A673 (cell line): ENCODE results near the gene SV2C. TPM values are rescaled to one million over a fixed set of nuclear protein-coding genes. Genes with fewer than 3 reads are reported as not detected.

Experiments
- BruUV-seq: library from RNA; stranded (reverse); fragments of 400-500 nt; replicated peaks from 2 replicates; lab custom pipeline; 2021; lab: Mats Ljungman, UMichigan
- CTCF ChIA-PET: fragments of 300-600 bp; sonication (Branson Sonifier 250); formaldehyde crosslinking; loops from one replicate; lab custom pipeline; 2022; ENCODE audit warnings: antibody characterized with exemption; lab: Charles Lee
- POLR2A ChIA-PET: fragments of 300-600 bp; sonication (Branson Sonifier 250); formaldehyde crosslinking; loops from one replicate; lab custom pipeline; 2022; ENCODE audit warnings: antibody characterized with exemption; ENCODE audit not compliant: low non-redundant PET; lab: Charles Lee
- DNase-seq: peaks from one replicate; pipeline ENCODE4 v3.0.0-alpha.2; 2015; ENCODE audit warnings: low spot score
- H3K27ac ChIP-seq: fragments of 200-600 bp; sonication (generic); 2 replicates; pipeline ENCODE4 v1.5.1; 2016; ENCODE audit warnings: mixed run types, low read depth, mild to moderate bottlenecking, mixed read lengths, antibody characterized with exemption, low read length; ENCODE audit not compliant: poor library complexity, severe bottlenecking
- H3K27me3 ChIP-seq: fragments of 200-600 bp; sonication (generic); replicated peaks from 2 replicates; pipeline ENCODE4 v1.6.1; 2017; ENCODE audit warnings: mixed run types, low read depth, mild to moderate bottlenecking, mixed read lengths, antibody characterized with exemption, low read length; ENCODE audit not compliant: insufficient read depth, poor library complexity
- H3K36me3 ChIP-seq: fragments of 200-600 bp; sonication (generic); 2 replicates; pipeline ENCODE4 v1.6.1; 2016; ENCODE audit warnings: mixed run types, mild to moderate bottlenecking, mixed read lengths, antibody characterized with exemption, low read length; ENCODE audit not compliant: insufficient read depth, poor library complexity, severe bottlenecking
- H3K4me1 ChIP-seq: fragments of 200-600 bp; sonication (generic); 2 replicates; pipeline ENCODE4 v1.6.1; 2017; ENCODE audit warnings: mixed run types, mild to moderate bottlenecking, mixed read lengths, antibody characterized with exemption, low read length; ENCODE audit not compliant: insufficient read depth, poor library complexity, severe bottlenecking
- H3K4me3 ChIP-seq: fragments of 200-600 bp; sonication (generic); 2 replicates; pipeline ENCODE4 v1.5.1; 2016; ENCODE audit warnings: low read depth, mixed run types, mild to moderate bottlenecking, mixed read lengths, low read length; ENCODE audit not compliant: poor library complexity, severe bottlenecking
- H3K9me3 ChIP-seq: fragments of 200-600 bp; sonication (generic); 2 replicates; pipeline ENCODE4 v1.6.1; 2016; ENCODE audit warnings: mixed run types, low read depth, mild to moderate bottlenecking, mixed read lengths, antibody characterized with exemption, low read length; ENCODE audit not compliant: poor library complexity, severe bottlenecking
- EZH2 ChIP-seq: fragments of 200-600 bp; sonication (generic); IDR thresholded peaks from 2 replicates; pipeline ENCODE4 v1.6.1; 2017; ENCODE audit warnings: borderline replicate concordance, low read depth, mild to moderate bottlenecking, mixed read lengths, antibody characterized with exemption, low read length; ENCODE audit not compliant: poor library complexity, severe bottlenecking
- intact Hi-C: fragments of 100-400 bp; cut with micrococcal nuclease; formaldehyde crosslinking; loops from one replicate; pipeline ENCODE4 v1.10.0; 2022; ENCODE audit not compliant: unreplicated experiment
- total RNA-seq: library from RNA; stranded (reverse); gene quantifications from 2 replicates; pipeline ENCODE4 v1.2.3, GENCODE V29; 2021
- TF ChIP-seq, protein P1 (sequence below): fragments of 300-800, 200-600 bp; sonication (generic); conservative IDR thresholded peaks from 2 replicates; pipeline ENCODE4 v1.5.1; 2017; ENCODE audit warnings: low read depth, mild to moderate bottlenecking, antibody characterized with exemption, low read length, moderate library complexity, mixed read lengths

SV2C gene
- total RNA-seq, 1 experiment from 2014 or later = 3.1 TPM

- CTCF ChIA-PET = no interaction called here
- Histone ChIP-seq H3K27me3 (no peaks in the 10 kb centered on the region), H3K4me1 (no peaks in the 10 kb centered on the region), H3K36me3 (no peaks in the 10 kb centered on the region), H3K27ac (no peak overlapping the region), H3K4me3 (no peak overlapping the region), H3K9me3 (no peaks in the 10 kb centered on the region)
- DNase-seq = no peak
- intact Hi-C loops = no loop called here
- no peak for TF ChIP-seq EZH2
- TF ChIP-seq, protein P1, sequence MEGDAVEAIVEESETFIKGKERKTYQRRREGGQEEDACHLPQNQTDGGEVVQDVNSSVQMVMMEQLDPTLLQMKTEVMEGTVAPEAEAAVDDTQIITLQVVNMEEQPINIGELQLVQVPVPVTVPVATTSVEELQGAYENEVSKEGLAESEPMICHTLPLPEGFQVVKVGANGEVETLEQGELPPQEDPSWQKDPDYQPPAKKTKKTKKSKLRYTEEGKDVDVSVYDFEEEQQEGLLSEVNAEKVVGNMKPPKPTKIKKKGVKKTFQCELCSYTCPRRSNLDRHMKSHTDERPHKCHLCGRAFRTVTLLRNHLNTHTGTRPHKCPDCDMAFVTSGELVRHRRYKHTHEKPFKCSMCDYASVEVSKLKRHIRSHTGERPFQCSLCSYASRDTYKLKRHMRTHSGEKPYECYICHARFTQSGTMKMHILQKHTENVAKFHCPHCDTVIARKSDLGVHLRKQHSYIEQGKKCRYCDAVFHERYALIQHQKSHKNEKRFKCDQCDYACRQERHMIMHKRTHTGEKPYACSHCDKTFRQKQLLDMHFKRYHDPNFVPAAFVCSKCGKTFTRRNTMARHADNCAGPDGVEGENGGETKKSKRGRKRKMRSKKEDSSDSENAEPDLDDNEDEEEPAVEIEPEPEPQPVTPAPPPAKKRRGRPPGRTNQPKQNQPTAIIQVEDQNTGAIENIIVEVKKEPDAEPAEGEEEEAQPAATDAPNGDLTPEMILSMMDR = no peak
- no TSS peak for BruUV-seq
- POLR2A ChIA-PET = no interaction called here
Measured at GRCh38 chr5:76292620-76293322, 209.6 kb downstream of the SV2C start.

DNA sequence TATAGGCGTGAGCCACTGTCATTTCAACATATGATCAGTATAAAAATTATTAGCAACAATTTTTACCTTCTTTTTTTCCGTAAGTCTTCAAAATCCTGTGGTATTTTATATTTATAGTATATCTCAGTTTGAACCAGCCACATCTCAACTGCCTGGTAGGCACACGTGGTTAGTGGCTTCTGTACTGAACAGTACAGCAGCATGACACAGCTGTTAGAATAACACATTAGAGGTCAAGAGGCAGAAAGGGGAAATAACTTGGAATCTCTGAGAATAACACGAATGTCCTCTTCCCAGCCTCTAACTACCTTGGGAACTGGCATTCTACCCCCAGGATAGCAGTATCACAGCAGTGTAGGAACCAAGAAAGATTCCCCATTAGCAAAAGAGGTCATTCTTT lies 211.4 kb downstream of the SV2C start:
- Histone ChIP-seq H3K9me3 (no peaks in the 10 kb centered on the region), H3K27me3 (no peaks in the 10 kb centered on the region), H3K36me3 (no peaks in the 10 kb centered on the region), H3K4me3 (no peak overlapping the region), H3K4me1 (no peaks in the 10 kb centered on the region), H3K27ac (no peak overlapping the region)
- intact Hi-C loops = no loop called here
- CTCF ChIA-PET = no interaction called here
- BruUV-seq = no TSS peak
- no peak for DNase-seq
- no peak for TF ChIP-seq EZH2
- TF ChIP-seq, protein P1 = no peak
- POLR2A ChIA-PET = no interaction called here

GRCh38 chr5:76298852-76299251 lies 215.7 kb downstream of the SV2C start:
- BruUV-seq = no TSS peak
- intact Hi-C loops = no loop called here
- Histone ChIP-seq H3K36me3 (no peaks in the 10 kb centered on the region), H3K4me1 (peaks cover 4% of the 10 kb centered on the region), H3K27ac (no peak overlapping the region), H3K4me3 (no peak overlapping the region), H3K9me3 (no peaks in the 10 kb centered on the region), H3K27me3 (no peaks in the 10 kb centered on the region)
- no peak for DNase-seq
- TF ChIP-seq, protein P1 = no peak
- no peak for TF ChIP-seq EZH2
- CTCF ChIA-PET = no interaction called here
- POLR2A ChIA-PET = no interaction called here
